Mucosa of descending colon (tissue), 3 donors: Measurements from ENCODE around the gene RYR3. TPM values are rescaled to one million over a fixed set of nuclear protein-coding genes. Genes with fewer than 3 reads are reported as not detected.

ENCODE experiments used
- ATAC-seq: fragments of 200-7000 bp; cut with Tn5 transposase; one replicate; pipeline ENCODE4 v1.9.1; 2020; ENCODE audit warnings: mild to moderate bottlenecking, moderate library complexity
- DNase-seq, 3 donors: peaks; one replicate each; pipeline ENCODE4 v3.0.0-alpha.2; 2020
- H3K36me3 ChIP-seq: fragments of 200-600 bp; one replicate; pipeline ENCODE4 v1.8.0; 2021; ENCODE audit warnings: low read depth, mild to moderate bottlenecking
- H3K4me1 ChIP-seq: fragments of 200-600 bp; one replicate; pipeline ENCODE4 v1.8.0; 2021; ENCODE audit warnings: low read depth, mild to moderate bottlenecking
- H3K4me3 ChIP-seq: fragments of 200-600 bp; one replicate; pipeline ENCODE4 v1.8.0; 2021; ENCODE audit warnings: mild to moderate bottlenecking
- H3K9me3 ChIP-seq: fragments of 200-600 bp; one replicate; pipeline ENCODE4 v1.8.0; 2021; ENCODE audit warnings: mild to moderate bottlenecking
- CTCF ChIP-seq: fragments of 200-600 bp; IDR thresholded peaks from one replicate; pipeline ENCODE4 v1.8.0; 2022; ENCODE audit warnings: antibody characterized with exemption, mild to moderate bottlenecking
- intact Hi-C, 2 donors: fragments of 100-400 bp; cut with DNase I in 1 of 2; cut with micrococcal nuclease in 1 of 2; formaldehyde crosslinking; loops; one replicate each; pipeline versions ENCODE4 v1.11.0 to v1.11.1; 2022; cut with DNase I, micrococcal nuclease
- total RNA-seq, 3 donors: library from RNA; stranded (reverse); fragmentation: NEBNext Ultra II Directional in 2 of 3; extraction: Animal tissue kit (Norgen Biotek cat#: 25700) in 2 of 3; gene quantifications; one replicate each; pipeline versions ENCODE4 v1.2.1 to v1.2.4, GENCODE V29; 2021 to 2023
- donor health status: DM: no; HTN: no; CAD: no; lungs with moderate emphysema.
- donor health status: DM: no; HTN: no; CAD: no.
- donor health status: DM: no; HTN: yes; CAD: no.

Gene RYR3
- total RNA-seq, 3 donors from 2014 or later, result 0.84 to 16.4 (median 1.1) TPM

GRCh38 chr15:33823119-33823518 lies 512.4 kb downstream of the RYR3 start:
- intact Hi-C loops, result no loop called here
- Histone ChIP-seq H3K9me3 (no peaks in the 10 kb centered on the region), H3K4me3 (no peak overlapping the region), H3K36me3 (no peaks in the 10 kb centered on the region), H3K4me1 (no peaks in the 10 kb centered on the region)
- ATAC-seq (no peak), DNase-seq (no peak)
- TF ChIP-seq CTCF, result no peak

GRCh38 chr15:33825453-33825852 lies 514.7 kb downstream of the RYR3 start:
- no peaks in the 10 kb centered on the region for H3K36me3 ChIP-seq
- ATAC-seq (no peak), DNase-seq (no peak)
- TF ChIP-seq CTCF, result no peak
- intact Hi-C loops, result no loop called here
- no peaks in the 10 kb centered on the region for H3K4me1 ChIP-seq
- H3K4me3 ChIP-seq, result no peak overlapping the region
- no peaks in the 10 kb centered on the region for H3K9me3 ChIP-seq

- intact Hi-C loops, result no loop called here
Measured at GRCh38 chr15:33826201-33826600, 515.4 kb downstream of the RYR3 start.

GRCh38 chr15:33830351-33830750 lies 519.6 kb downstream of the RYR3 start:
- DNase-seq, result no peak
- no peak for TF ChIP-seq CTCF
- no peaks in the 10 kb centered on the region for H3K36me3 ChIP-seq
- no peak for ATAC-seq
- no peaks in the 10 kb centered on the region for H3K4me1 ChIP-seq
- no peak overlapping the region for H3K4me3 ChIP-seq
- H3K9me3 ChIP-seq, result no peaks in the 10 kb centered on the region
- intact Hi-C loops, result no loop called here

More at GRCh38 chr15:33826201-33826600, 515.4 kb downstream of the RYR3 start:
- Histone ChIP-seq H3K4me3 (no peak overlapping the region), H3K36me3 (no peaks in the 10 kb centered on the region), H3K9me3 (no peaks in the 10 kb centered on the region), H3K4me1 (no peaks in the 10 kb centered on the region)
- ATAC-seq (no peak), DNase-seq (no peak)
- no peak for TF ChIP-seq CTCF

GRCh38 chr15:33831646-33832045 lies 520.9 kb downstream of the RYR3 start:
- DNase-seq (no peak), ATAC-seq (no peak)
- TF ChIP-seq CTCF, result no peak
- Histone ChIP-seq H3K4me3 (no peak overlapping the region), H3K4me1 (no peaks in the 10 kb centered on the region), H3K36me3 (no peaks in the 10 kb centered on the region), H3K9me3 (no peaks in the 10 kb centered on the region)
- intact Hi-C loops, result no loop called here
